ENCODE measurements around the gene IQGAP1. TPM values are rescaled to one million over a fixed set of nuclear protein-coding genes. Genes with fewer than 3 reads are reported as not detected.

IQGAP1 gene
- total RNA-seq, 6 experiments from 2014 or later: 172 to 201 (median 185) TPM

GRCh38 chr15:90422043-90422442 lies 34.0 kb downstream of the IQGAP1 start:
- Mint-ChIP-seq H3K36me3 (ENCODE audit: low read depth) (peaks cover 15% of the 10 kb centered on the region), H3K27ac (no peak overlapping the region), H3K9me3 (peaks cover 8% of the 10 kb centered on the region), H3K27me3 (ENCODE audit: insufficient read depth) (no peaks in the 10 kb centered on the region; the same call in 1 of the 2 replicates), H3K4me3 (no peak overlapping the region), H3K4me1 (ENCODE audit: low read depth) (peaks cover 71% of the 10 kb centered on the region)
- no peak for TF ChIP-seq CTCF (IDR thresholded peaks at IDR 0.05)
- no peak for DNase-seq

GRCh38 chr15:90422936-90423335 lies 34.9 kb downstream of the IQGAP1 start:
- Mint-ChIP-seq H3K36me3 (ENCODE audit: low read depth) (peaks cover 6% of the 10 kb centered on the region), H3K27ac (peak overlapping the region; percentile 18; the same call in 1 of the 2 replicates), H3K4me1 (ENCODE audit: low read depth) (peaks cover 64% of the 10 kb centered on the region), H3K9me3 (peaks cover under 1% of the 10 kb centered on the region), H3K27me3 (ENCODE audit: insufficient read depth) (no peaks in the 10 kb centered on the region; the same call in 1 of the 2 replicates), H3K4me3 (no peak overlapping the region)
- DNase-seq: no peak
- TF ChIP-seq CTCF (IDR thresholded peaks at IDR 0.05): no peak

- no peaks in the 10 kb centered on the region for H3K9me3 Mint-ChIP-seq
- no peak for TF ChIP-seq CTCF (IDR thresholded peaks at IDR 0.05)
- peak overlapping the region; percentile 16; the same call in 1 of the 2 replicates for H3K27ac Mint-ChIP-seq
- H3K36me3 Mint-ChIP-seq (ENCODE audit: low read depth): peaks cover 5% of the 10 kb centered on the region
- no peak overlapping the region for H3K4me3 Mint-ChIP-seq
- H3K27me3 Mint-ChIP-seq (ENCODE audit: insufficient read depth): no peaks in the 10 kb centered on the region; the same call in 1 of the 2 replicates
- no peak for DNase-seq
- peaks cover 54% of the 10 kb centered on the region for H3K4me1 Mint-ChIP-seq (ENCODE audit: low read depth)
Measured at GRCh38 chr15:90423801-90424319, 35.8 kb downstream of the IQGAP1 start.

GRCh38 chr15:90425726-90426346 lies 37.8 kb downstream of the IQGAP1 start:
- no peaks in the 10 kb centered on the region; the same call in 1 of the 2 replicates for H3K27me3 Mint-ChIP-seq (ENCODE audit: insufficient read depth)
- 0 out of 2 replicates have a peak overlapping the region, but pooled peaks have one; percentile 17 for H3K4me3 Mint-ChIP-seq

GRCh38 chr15:90427185-90427584 lies 39.1 kb downstream of the IQGAP1 start:
- TF ChIP-seq CTCF (IDR thresholded peaks at IDR 0.05): no peak
- H3K4me3 Mint-ChIP-seq: no peak overlapping the region
- H3K27me3 Mint-ChIP-seq (ENCODE audit: insufficient read depth): no peaks in the 10 kb centered on the region; the same call in 1 of the 2 replicates
- peaks cover 16% of the 10 kb centered on the region for H3K36me3 Mint-ChIP-seq (ENCODE audit: low read depth)
- H3K9me3 Mint-ChIP-seq: no peaks in the 10 kb centered on the region
- no peak for DNase-seq
- H3K27ac Mint-ChIP-seq: no peak overlapping the region
- H3K4me1 Mint-ChIP-seq (ENCODE audit: low read depth): peaks cover 28% of the 10 kb centered on the region

More at GRCh38 chr15:90425726-90426346, 37.8 kb downstream of the IQGAP1 start:
- no peak for TF ChIP-seq CTCF (IDR thresholded peaks at IDR 0.05)
- no peak for DNase-seq
- Mint-ChIP-seq H3K4me1 (ENCODE audit: low read depth) (peaks cover 35% of the 10 kb centered on the region), H3K9me3 (no peaks in the 10 kb centered on the region), H3K27ac (peak overlapping the region; percentile 41), H3K36me3 (ENCODE audit: low read depth) (peaks cover 12% of the 10 kb centered on the region)
